Small intestine (tissue), 16 donors: ENCODE results near the gene TPTE. TPM values are rescaled to one million over a fixed set of nuclear protein-coding genes. Genes with fewer than 3 reads are reported as not detected.
"Not testable (repeated sequence)": the region's sequence is repeated elsewhere in the genome, so short reads cannot be mapped to it uniquely, and the experiment has no call there.

Experiments
- DNase-seq, 2 donors: peaks; one replicate each; pipeline versions ENCODE4 v3.0.0 to v3.0.0-alpha.2; 2013
- FAIRE-seq: peaks from 2 replicates; lab custom pipeline; 2012; peaks lifted over from hg19 to GRCh38; lab: Jason Lieb, UNC
- H3K27ac ChIP-seq, 3 donors: one replicate each; pipeline ENCODE4 v1.5.1; 2013; ENCODE audit warnings: low read length in 2 of 3, mild to moderate bottlenecking in 2 of 3, control low read depth in 1 of 3, inconsistent platforms in 1 of 3, low read depth in 1 of 3, moderate library complexity in 1 of 3
- H3K27me3 ChIP-seq, 3 donors: one replicate each; pipeline ENCODE4 v1.6.1; 2013; ENCODE audit warnings: low read length in 3 of 3, inconsistent platforms in 1 of 3; ENCODE audit not compliant: control insufficient read depth in 3 of 3, insufficient read depth in 3 of 3
- H3K36me3 ChIP-seq, 3 donors: one replicate each; pipeline ENCODE4 v1.6.1; 2013; ENCODE audit warnings: low read length in 3 of 3, inconsistent platforms in 1 of 3, low read depth in 1 of 3, mild to moderate bottlenecking in 1 of 3, moderate library complexity in 1 of 3; ENCODE audit not compliant: control insufficient read depth in 3 of 3, insufficient read depth in 2 of 3
- H3K4me1 ChIP-seq, 3 donors: one replicate each; pipeline ENCODE4 v1.6.1; 2013; ENCODE audit warnings: low read length in 2 of 3, inconsistent platforms in 1 of 3, low read depth in 1 of 3, mild to moderate bottlenecking in 1 of 3, moderate library complexity in 1 of 3; ENCODE audit not compliant: control insufficient read depth in 3 of 3, insufficient read depth in 2 of 3
- H3K4me3 ChIP-seq, 3 donors: one replicate each; pipeline ENCODE4 v1.5.1; 2013; ENCODE audit warnings: low read length in 3 of 3, control low read depth in 1 of 3, inconsistent platforms in 1 of 3, low read depth in 1 of 3, mild to moderate bottlenecking in 1 of 3, moderate library complexity in 1 of 3
- H3K9me3 ChIP-seq, 2 donors: one replicate each; pipeline ENCODE4 v1.6.1; 2013; ENCODE audit warnings: low read depth in 1 of 2, low read length in 1 of 2; ENCODE audit not compliant: control insufficient read depth in 2 of 2, insufficient read depth in 1 of 2
- WGBS, 3 donors: extraction: QIAGEN DNeasy Blood & Tissue Kit; methylation state at CpG; one replicate each; pipeline ENCODE4 v1.1.7; 2013; 5-methylcytosine and 5-hydroxymethylcytosine counted together
- long read RNA-seq, 10 donors: transcript quantifications; one replicate each; lab custom pipeline, GENCODE V29; 2026
- polyA plus RNA-seq, 4 donors: library from polyadenylated mRNA; stranded (reverse) in 3 of 4; unstranded in 1 of 4; fragments of 200-250 nt in 3 of 4; fragments of 120-200 nt in 1 of 4; gene quantifications; one replicate each; pipeline versions ENCODE4 v1.2.1 to v1.2.3, GENCODE V29; 2013
- donor health status: healthy with polysubstance abuse.
- donor health status: control.
- donor health status: control.
- donor health status: Bipolar disorder and iron deficiency.
- donor health status: healthy.

The TPTE gene
- not detected for polyA plus RNA-seq
- long read RNA-seq, donor 1, result 0 reads
- long read RNA-seq, donor 2, result 0 reads
- long read RNA-seq, donor 3, result 0 reads
- long read RNA-seq, donor 4, result 0 reads
- long read RNA-seq, donor 5, result 0 reads
- long read RNA-seq, donor 6, result 0 reads
- long read RNA-seq, donor 7, result 0 reads
- long read RNA-seq, donor 8, result 0 reads
- long read RNA-seq, donor 9, result 0 reads
- long read RNA-seq, donor 10, result 0 reads

- peaks cover 7 to 20% of the 10 kb centered on the region in 2 donors for H3K9me3 ChIP-seq
- H3K4me3 ChIP-seq, result no peak within 1 kb of the TSS
- no peak for FAIRE-seq
- H3K36me3 ChIP-seq, result no peaks in the 10 kb centered on the region
- DNase-seq, result no peak
- H3K27me3 ChIP-seq, result no peaks in the 10 kb centered on the region
- no peaks in the 10 kb centered on the region for H3K4me1 ChIP-seq
- WGBS, 3 donors, result 71 to 81% (median 79%) methylated on average over 55 to 66 of the region's 66 CpGs
- no peak within 1 kb of the TSS for H3K27ac ChIP-seq
Measured at GRCh38 chr21:10521091-10521598, at the start of gene TPTE. TSS of gene TPTE (plus strand) at chr21:10521583. CDS start at chr21:10538724, 17,141 bp downstream.

DNA sequence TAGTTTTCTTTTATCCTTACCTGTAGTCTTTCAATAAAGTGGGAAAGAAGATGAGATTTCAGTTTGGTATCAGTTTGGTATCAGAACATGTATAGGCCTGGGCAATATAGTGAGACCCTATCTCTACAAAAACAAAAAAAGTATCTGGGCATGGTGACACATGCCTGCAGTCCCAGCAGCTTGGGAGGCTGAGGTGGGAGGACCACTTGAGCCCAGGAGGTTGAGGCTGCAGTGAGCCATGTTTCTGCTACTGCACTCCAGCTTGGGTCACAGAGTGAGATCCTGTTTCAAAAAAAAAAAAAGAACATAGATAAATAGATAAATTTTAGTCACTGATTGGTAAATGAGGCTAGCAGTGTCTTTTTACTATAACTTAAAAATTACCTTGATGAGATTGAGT, 49.4 kb upstream of the TPTE start:
- H3K9me3 ChIP-seq, H3K27ac ChIP-seq, DNase-seq, H3K4me1 ChIP-seq, FAIRE-seq, H3K27me3 ChIP-seq, H3K36me3 ChIP-seq, H3K4me3 ChIP-seq: not testable (repeated sequence)

GRCh38 chr21:10477794-10478193, 43.6 kb upstream of the TPTE start:
- not testable (repeated sequence) for H3K36me3 ChIP-seq, FAIRE-seq

DNA sequence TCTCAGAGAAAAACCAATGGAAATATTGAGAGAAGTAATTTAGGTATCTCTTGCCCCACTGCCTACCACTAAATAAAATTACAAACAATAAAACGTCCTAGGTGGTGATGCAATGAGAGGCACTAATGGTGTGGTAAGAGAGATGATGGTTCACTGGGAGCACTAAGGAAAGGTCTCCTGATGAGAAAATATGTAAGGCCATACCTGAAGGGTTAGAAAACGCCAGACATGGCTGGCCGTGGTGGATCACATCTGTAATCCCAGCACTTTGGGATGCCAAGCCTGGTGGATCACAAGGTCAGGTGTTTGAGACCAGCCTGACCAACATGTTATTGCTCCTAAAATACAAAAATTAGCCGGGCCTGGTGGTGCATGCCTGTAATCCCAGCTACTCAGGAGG, 41.5 kb upstream of the TPTE start:
- H3K27ac ChIP-seq, H3K27me3 ChIP-seq, H3K4me1 ChIP-seq, FAIRE-seq, H3K9me3 ChIP-seq, H3K36me3 ChIP-seq, H3K4me3 ChIP-seq, DNase-seq: not testable (repeated sequence)
- WGBS, 3 donors, result 32 to 49% (median 35%) methylated on average over 4 of the region's 4 CpGs

More at GRCh38 chr21:10477794-10478193, 43.6 kb upstream of the TPTE start:
- 53 to 66% (median 61%) methylated on average over 7 of the region's 7 CpGs for WGBS, 3 donors
- not testable (repeated sequence) for H3K9me3 ChIP-seq, H3K27ac ChIP-seq, H3K4me1 ChIP-seq, H3K4me3 ChIP-seq, H3K27me3 ChIP-seq, DNase-seq

GRCh38 chr21:10484864-10485263, 36.5 kb upstream of the TPTE start:
- not testable (repeated sequence) for H3K4me1 ChIP-seq, H3K9me3 ChIP-seq, FAIRE-seq, H3K36me3 ChIP-seq, H3K4me3 ChIP-seq, H3K27me3 ChIP-seq, H3K27ac ChIP-seq, DNase-seq
- WGBS, 3 donors, result 43 to 56% (median 46%) methylated on average over 2 of the region's 3 CpGs

- H3K36me3 ChIP-seq, FAIRE-seq, H3K4me1 ChIP-seq, H3K9me3 ChIP-seq, DNase-seq, H3K4me3 ChIP-seq, H3K27me3 ChIP-seq, H3K27ac ChIP-seq: not testable (repeated sequence)
- WGBS, 3 donors, result 56 to 60% (median 56%) methylated on average over 3 of the region's 3 CpGs
Measured at GRCh38 chr21:10490453-10490852, 30.9 kb upstream of the TPTE start.

DNA sequence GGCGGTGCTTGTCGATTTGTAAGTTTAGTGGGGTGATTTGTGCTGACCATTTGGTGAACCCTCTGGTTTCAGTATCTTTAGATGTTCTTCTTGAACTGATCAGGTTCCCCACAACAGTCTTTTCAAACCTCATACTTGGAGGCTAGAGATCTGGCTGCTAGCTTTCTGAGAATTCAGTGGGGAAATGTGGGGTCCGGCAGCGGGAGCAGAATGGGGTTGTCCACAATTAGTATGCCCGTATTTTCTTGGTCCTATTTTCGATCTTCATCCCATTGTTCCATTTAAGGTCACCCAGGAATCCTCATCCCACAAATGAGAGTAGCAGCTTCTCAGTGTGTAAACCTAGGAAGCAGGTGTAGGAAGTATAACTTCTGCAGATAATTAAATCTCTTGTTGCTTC, 10.3 kb upstream of the TPTE start:
- H3K9me3 ChIP-seq, result peaks cover 0 to 6% of the 10 kb centered on the region in 2 donors
- H3K27me3 ChIP-seq, result no peaks in the 10 kb centered on the region
- H3K4me1 ChIP-seq, result no peaks in the 10 kb centered on the region
- no peak overlapping the region for H3K27ac ChIP-seq
- H3K4me3 ChIP-seq, result no peak overlapping the region
- FAIRE-seq, result no peak
- no peaks in the 10 kb centered on the region for H3K36me3 ChIP-seq
- WGBS, 3 donors, result 64 to 70% (median 65%) methylated on average over 6 of the region's 6 CpGs
- no peak for DNase-seq

DNA sequence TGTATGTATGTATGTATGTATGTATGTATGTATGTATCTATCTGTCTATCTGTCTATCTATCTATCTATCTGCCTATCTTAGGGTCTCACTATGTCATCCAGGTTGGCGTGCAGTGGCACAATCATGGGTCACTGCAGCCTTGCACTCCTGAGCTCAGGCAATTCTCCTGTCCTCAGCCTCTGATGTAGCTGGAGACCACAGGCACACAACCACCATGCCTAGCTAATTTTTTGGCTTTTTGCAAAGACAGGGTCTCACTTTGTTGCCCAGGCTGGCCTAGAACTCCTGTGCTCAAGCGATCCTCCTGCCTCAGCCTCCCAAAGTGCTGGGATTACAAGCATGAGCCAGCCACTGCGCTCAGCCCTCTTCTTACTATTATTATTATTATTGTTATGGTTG, 4.5 kb upstream of the TPTE start:
- not testable (repeated sequence) for H3K4me1 ChIP-seq, DNase-seq, H3K4me3 ChIP-seq, H3K36me3 ChIP-seq, H3K27me3 ChIP-seq, FAIRE-seq, H3K27ac ChIP-seq
- peaks cover 7 to 20% of the 10 kb centered on the region in 2 donors for H3K9me3 ChIP-seq
- 78 to 88% (median 80%) methylated on average over 3 of the region's 3 CpGs for WGBS, 3 donors

GRCh38 chr21:10517904-10518303, 3.5 kb upstream of the TPTE start:
- not testable (repeated sequence) for H3K4me1 ChIP-seq, H3K27me3 ChIP-seq, H3K36me3 ChIP-seq, FAIRE-seq, H3K4me3 ChIP-seq, DNase-seq, H3K27ac ChIP-seq
- H3K9me3 ChIP-seq, result peaks cover 7 to 18% of the 10 kb centered on the region in 2 donors
- WGBS, 3 donors, result 78 to 81% (median 80%) methylated on average over 10 of the region's 10 CpGs
